Activated CD8-positive, alpha-beta memory T cell treated with anti-CD3 and anti-CD28 coated beads, Interleukin-2, amount 10 ng/mL, durations not matched to agents 7 days and 5 days (primary cell): ENCODE data around the gene SPAG17. TPM values are rescaled to one million over a fixed set of nuclear protein-coding genes. Genes with fewer than 3 reads are reported as not detected.

ENCODE experiments used
- ATAC-seq: fragments of 150-1000 bp; cut with Tn5 transposase; one replicate; pipeline ENCODE4 v1.10.0; 2021; ENCODE audit warnings: moderate library complexity
- CTCF ChIA-PET: fragments of 350-600 bp; sonication (Branson Sonifier 250); formaldehyde crosslinking; loops from one replicate; lab custom pipeline; 2021; ENCODE audit warnings: antibody characterized with exemption; lab: Charles Lee
- DNase-seq: peaks from one replicate; pipeline ENCODE4 v3.0.0-alpha.2; 2020
- H3K27ac Mint-ChIP-seq: one replicate; pipeline ENCODE4 v1.8.0; 2021; ENCODE audit warnings: mild to moderate bottlenecking, mixed read lengths
- H3K27me3 Mint-ChIP-seq: one replicate; pipeline ENCODE4 v1.8.0; 2021; ENCODE audit warnings: mixed read lengths
- H3K36me3 Mint-ChIP-seq: one replicate; pipeline ENCODE4 v1.8.0; 2021; ENCODE audit warnings: mild to moderate bottlenecking, mixed read lengths
- H3K4me1 Mint-ChIP-seq: one replicate; pipeline ENCODE4 v1.8.0; 2021; ENCODE audit warnings: mixed read lengths
- H3K4me3 Mint-ChIP-seq: one replicate; pipeline ENCODE4 v1.8.0; 2021; ENCODE audit warnings: mild to moderate bottlenecking, moderate library complexity, mixed read lengths
- H3K9me3 Mint-ChIP-seq: one replicate; pipeline ENCODE4 v1.8.0; 2022; ENCODE audit warnings: low read depth, mixed read lengths
- total RNA-seq, 2 experiments: library from RNA; stranded (reverse); gene quantifications; one replicate each; pipeline ENCODE4 v1.2.3, GENCODE V29; 2021

Gene SPAG17
- total RNA-seq, 2 experiments from 2014 or later: not detected

- H3K9me3 Mint-ChIP-seq: no peaks in the 10 kb centered on the region
- CTCF ChIA-PET: no interaction called here
- ATAC-seq (no peak), DNase-seq (no peak)
- H3K4me3 Mint-ChIP-seq: no peak overlapping the region
- no peaks in the 10 kb centered on the region for H3K36me3 Mint-ChIP-seq
- no peaks in the 10 kb centered on the region for H3K4me1 Mint-ChIP-seq
- no peak overlapping the region for H3K27ac Mint-ChIP-seq
- peaks cover 12% of the 10 kb centered on the region for H3K27me3 Mint-ChIP-seq
These were observed 172.4 kb downstream of the SPAG17 start for GRCh38 chr1:118012515-118013124.

DNA sequence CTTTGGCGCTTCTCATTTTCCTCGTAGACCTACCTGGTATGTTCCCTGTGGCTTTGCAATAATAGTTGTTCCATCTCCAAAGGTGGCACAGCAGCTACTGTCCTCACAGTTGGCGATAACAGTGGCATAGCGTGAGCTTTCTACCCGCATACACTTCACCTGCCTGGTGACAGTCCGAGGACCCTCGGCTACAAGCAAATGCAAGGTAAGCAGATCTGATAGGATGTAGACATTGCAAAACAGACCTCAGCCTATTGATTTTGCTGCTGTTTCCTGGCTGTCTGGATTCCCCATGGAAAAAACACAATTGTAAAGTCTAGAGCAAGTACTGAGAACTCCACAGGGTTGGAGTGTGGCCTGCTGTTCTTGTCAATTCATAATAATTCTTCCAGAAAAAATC lies 177.0 kb downstream of the SPAG17 start:
- CTCF ChIA-PET: no interaction called here
- no peak for DNase-seq
- ATAC-seq: no peak
- no peaks in the 10 kb centered on the region for H3K36me3 Mint-ChIP-seq
- H3K4me1 Mint-ChIP-seq: no peaks in the 10 kb centered on the region
- H3K27ac Mint-ChIP-seq: no peak overlapping the region
- H3K9me3 Mint-ChIP-seq: no peaks in the 10 kb centered on the region
- no peak overlapping the region for H3K4me3 Mint-ChIP-seq
- H3K27me3 Mint-ChIP-seq: peaks cover 2% of the 10 kb centered on the region

DNA sequence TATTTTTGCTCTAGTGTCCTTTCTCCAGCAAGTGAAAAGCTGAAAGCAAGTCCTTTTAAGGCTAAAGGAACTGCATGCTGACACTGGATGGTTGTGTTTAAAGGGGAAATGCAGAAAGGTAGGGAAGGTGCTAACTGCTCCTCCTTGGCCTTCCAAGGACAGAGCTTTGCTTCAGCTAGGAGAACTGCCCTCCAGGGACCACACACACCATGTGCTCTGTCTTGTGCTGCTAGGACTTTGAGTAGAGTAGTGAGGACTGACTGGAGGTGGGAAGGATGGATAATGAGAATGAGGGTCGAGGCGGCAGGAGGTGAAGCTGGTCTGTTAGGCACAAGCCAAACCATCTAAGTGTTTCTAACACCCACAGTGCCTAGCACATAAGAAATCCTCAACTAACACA lies 177.6 kb downstream of the SPAG17 start:
- Mint-ChIP-seq H3K9me3 (no peaks in the 10 kb centered on the region), H3K4me1 (no peaks in the 10 kb centered on the region), H3K36me3 (no peaks in the 10 kb centered on the region), H3K27ac (no peak overlapping the region), H3K4me3 (no peak overlapping the region), H3K27me3 (peaks cover 2% of the 10 kb centered on the region)
- DNase-seq (no peak), ATAC-seq (no peak)
- CTCF ChIA-PET: no interaction called here

- H3K4me3 Mint-ChIP-seq: no peak overlapping the region
- peaks cover 2% of the 10 kb centered on the region for H3K27me3 Mint-ChIP-seq
- H3K27ac Mint-ChIP-seq: no peak overlapping the region
- H3K4me1 Mint-ChIP-seq: no peaks in the 10 kb centered on the region
- no peaks in the 10 kb centered on the region for H3K36me3 Mint-ChIP-seq
- H3K9me3 Mint-ChIP-seq: no peaks in the 10 kb centered on the region
- CTCF ChIA-PET: no interaction called here
- DNase-seq (no peak), ATAC-seq (no peak)
These were observed 180.7 kb downstream of the SPAG17 start for GRCh38 chr1:118004312-118004711.

- Mint-ChIP-seq H3K36me3 (no peaks in the 10 kb centered on the region), H3K27me3 (peaks cover 11% of the 10 kb centered on the region), H3K27ac (no peak overlapping the region), H3K4me3 (no peak overlapping the region), H3K4me1 (no peaks in the 10 kb centered on the region), H3K9me3 (no peaks in the 10 kb centered on the region)
- no peak for ATAC-seq
- CTCF ChIA-PET: no interaction called here
- no peak for DNase-seq
These were observed 199.1 kb downstream of the SPAG17 start for GRCh38 chr1:117985973-117986372.

DNA sequence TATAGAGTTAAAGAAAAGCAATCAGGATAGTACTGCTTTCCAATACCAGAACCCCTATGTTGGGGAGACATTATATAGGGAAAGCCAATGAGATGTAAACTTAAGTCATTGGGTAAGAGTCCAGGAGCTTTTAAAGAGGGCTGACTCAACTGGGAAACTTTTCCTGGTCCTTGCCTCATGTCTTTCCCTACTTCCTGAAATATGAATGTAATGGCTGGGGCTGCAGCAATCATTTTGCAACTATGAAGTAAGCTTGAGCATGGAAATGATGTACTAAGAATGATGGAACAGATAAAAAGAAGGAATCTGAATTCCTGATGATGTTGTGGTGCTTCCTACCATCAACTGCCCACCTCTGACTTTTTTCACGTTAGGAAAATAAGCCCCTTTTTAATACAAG lies 199.8 kb downstream of the SPAG17 start:
- CTCF ChIA-PET: no interaction called here
- Mint-ChIP-seq H3K27me3 (peaks cover 11% of the 10 kb centered on the region), H3K27ac (no peak overlapping the region), H3K9me3 (no peaks in the 10 kb centered on the region), H3K4me3 (no peak overlapping the region), H3K4me1 (no peaks in the 10 kb centered on the region), H3K36me3 (no peaks in the 10 kb centered on the region)
- no peak for ATAC-seq
- DNase-seq: no peak

DNA sequence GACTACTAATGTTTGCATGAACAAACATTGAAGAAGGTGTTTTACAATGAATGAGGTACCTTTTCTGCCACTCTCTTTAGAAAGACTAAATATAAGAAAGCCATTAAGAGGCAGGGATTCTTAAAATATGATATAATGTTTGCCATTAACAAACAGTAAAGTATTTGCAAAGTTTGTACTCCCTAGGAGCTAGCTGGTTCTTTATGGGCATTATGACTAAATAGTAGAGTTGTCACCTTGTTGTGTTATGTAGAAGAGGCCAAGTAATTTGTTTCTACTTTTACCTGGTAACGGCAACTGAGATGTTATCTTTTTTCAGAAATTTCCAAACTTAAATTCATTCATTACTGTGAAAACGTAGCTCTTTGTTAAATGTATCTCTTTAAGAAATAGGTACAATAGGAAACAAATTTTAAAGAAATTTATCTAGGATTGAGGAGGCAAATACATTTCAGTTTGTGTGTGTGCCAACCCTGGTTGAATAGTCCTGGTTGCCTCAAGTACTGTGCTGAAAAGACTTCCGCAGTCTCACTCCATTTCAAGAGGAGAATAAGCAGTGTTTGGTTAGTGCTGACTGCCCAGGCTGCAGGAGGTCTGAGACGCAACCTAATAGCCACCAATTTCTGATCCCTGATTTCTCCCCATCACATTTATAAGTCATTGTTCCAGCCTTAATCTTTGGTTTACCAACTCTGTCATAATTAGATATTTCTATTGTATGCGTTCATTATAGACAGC lies 203.4 kb downstream of the SPAG17 start:
- Mint-ChIP-seq H3K36me3 (no peaks in the 10 kb centered on the region), H3K4me3 (no peak overlapping the region), H3K27ac (no peak overlapping the region), H3K27me3 (peaks cover 11% of the 10 kb centered on the region), H3K4me1 (no peaks in the 10 kb centered on the region), H3K9me3 (no peaks in the 10 kb centered on the region)
- no peak for DNase-seq
- no peak for ATAC-seq
- CTCF ChIA-PET: interaction anchor here (0.6 kb wide), 1 partner anchor 140 kb away, joined by 4 read pairs; no protein-coding TSS in a partner anchor

- no peaks in the 10 kb centered on the region for H3K9me3 Mint-ChIP-seq
- CTCF ChIA-PET: interaction anchor here (0.5 to 1.1 kb wide), 2 partner anchors 9 to 14 kb away, joined by 3 to 4 read pairs; no protein-coding TSS in a partner anchor
- H3K36me3 Mint-ChIP-seq: no peaks in the 10 kb centered on the region
- H3K4me3 Mint-ChIP-seq: no peak overlapping the region
- H3K27me3 Mint-ChIP-seq: peaks cover 9% of the 10 kb centered on the region
- no peaks in the 10 kb centered on the region for H3K4me1 Mint-ChIP-seq
- no peak for ATAC-seq
- H3K27ac Mint-ChIP-seq: no peak overlapping the region
- DNase-seq: no peak
These were observed 208.6 kb downstream of the SPAG17 start for GRCh38 chr1:117976381-117976780.

GRCh38 chr1:117971777-117972176 lies 213.3 kb downstream of the SPAG17 start:
- Mint-ChIP-seq H3K36me3 (no peaks in the 10 kb centered on the region), H3K9me3 (no peaks in the 10 kb centered on the region), H3K27me3 (peaks cover 9% of the 10 kb centered on the region), H3K4me1 (no peaks in the 10 kb centered on the region), H3K27ac (no peak overlapping the region), H3K4me3 (no peak overlapping the region)
- no peak for DNase-seq
- CTCF ChIA-PET: no interaction called here
- no peak for ATAC-seq

DNA sequence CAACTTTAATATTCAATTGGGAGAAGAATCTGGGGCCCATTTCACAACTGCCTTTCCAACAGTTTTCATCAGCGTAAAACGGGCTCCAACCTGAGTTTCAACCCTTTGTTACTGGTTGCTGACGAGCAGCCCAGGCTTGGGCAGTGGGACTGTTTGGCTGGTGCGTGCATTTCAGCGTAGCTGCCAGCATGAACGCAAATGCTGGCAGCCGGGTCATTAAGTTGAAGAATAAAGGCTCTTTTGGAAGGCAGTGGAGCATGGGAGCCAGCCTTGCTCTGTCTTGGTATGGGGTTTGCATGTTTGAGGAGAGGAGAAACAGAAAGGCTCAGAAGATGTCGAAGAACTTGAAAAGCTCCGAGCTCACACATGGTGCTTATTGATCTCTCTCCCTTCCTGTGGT lies 214.8 kb downstream of the SPAG17 start:
- ATAC-seq (no peak), DNase-seq (no peak)
- no peak overlapping the region for H3K27ac Mint-ChIP-seq
- no peak overlapping the region for H3K4me3 Mint-ChIP-seq
- no peaks in the 10 kb centered on the region for H3K36me3 Mint-ChIP-seq
- H3K9me3 Mint-ChIP-seq: no peaks in the 10 kb centered on the region
- H3K27me3 Mint-ChIP-seq: peaks cover 9% of the 10 kb centered on the region
- H3K4me1 Mint-ChIP-seq: no peaks in the 10 kb centered on the region
- CTCF ChIA-PET: no interaction called here

- H3K9me3 Mint-ChIP-seq: no peaks in the 10 kb centered on the region
- H3K36me3 Mint-ChIP-seq: peaks cover 2% of the 10 kb centered on the region
- ATAC-seq (no peak), DNase-seq (no peak)
- H3K4me3 Mint-ChIP-seq: no peak overlapping the region
- H3K27me3 Mint-ChIP-seq: peaks cover 3% of the 10 kb centered on the region
- CTCF ChIA-PET: no interaction called here
- no peak overlapping the region for H3K27ac Mint-ChIP-seq
- no peaks in the 10 kb centered on the region for H3K4me1 Mint-ChIP-seq
These were observed 217.1 kb downstream of the SPAG17 start for GRCh38 chr1:117967881-117968280.

GRCh38 chr1:117967477-117967876 lies 217.6 kb downstream of the SPAG17 start:
- Mint-ChIP-seq H3K4me1 (no peaks in the 10 kb centered on the region), H3K4me3 (no peak overlapping the region), H3K27ac (no peak overlapping the region), H3K9me3 (no peaks in the 10 kb centered on the region), H3K27me3 (no peaks in the 10 kb centered on the region), H3K36me3 (peaks cover 2% of the 10 kb centered on the region)
- CTCF ChIA-PET: interaction anchor here (0.8 kb wide), 1 partner anchor 9 kb away, joined by 4 read pairs; no protein-coding TSS in a partner anchor
- no peak for ATAC-seq
- no peak for DNase-seq

GRCh38 chr1:117964290-117965038 lies 220.6 kb downstream of the SPAG17 start:
- no peak overlapping the region for H3K4me3 Mint-ChIP-seq
- no peaks in the 10 kb centered on the region for H3K9me3 Mint-ChIP-seq
- CTCF ChIA-PET: no interaction called here
- ATAC-seq (no peak), DNase-seq (no peak)
- H3K36me3 Mint-ChIP-seq: peaks cover 4% of the 10 kb centered on the region
- no peaks in the 10 kb centered on the region for H3K4me1 Mint-ChIP-seq
- H3K27ac Mint-ChIP-seq: no peak overlapping the region
- H3K27me3 Mint-ChIP-seq: no peaks in the 10 kb centered on the region
